Skeletal muscle cell (primary cell): ENCODE measurements around the gene CAPN10.

Experiments
- DNase-seq: peaks from one replicate; pipeline ENCODE4 v3.0.0-alpha.2; 2010; ENCODE audit warnings: low read depth
- H3K4me3 ChIP-seq: 2 replicates; pipeline ENCODE4 v1.5.1; 2011; ENCODE audit warnings: low read depth, mild to moderate bottlenecking, control low read depth, low read length, moderate library complexity

CAPN10 gene

DNA sequence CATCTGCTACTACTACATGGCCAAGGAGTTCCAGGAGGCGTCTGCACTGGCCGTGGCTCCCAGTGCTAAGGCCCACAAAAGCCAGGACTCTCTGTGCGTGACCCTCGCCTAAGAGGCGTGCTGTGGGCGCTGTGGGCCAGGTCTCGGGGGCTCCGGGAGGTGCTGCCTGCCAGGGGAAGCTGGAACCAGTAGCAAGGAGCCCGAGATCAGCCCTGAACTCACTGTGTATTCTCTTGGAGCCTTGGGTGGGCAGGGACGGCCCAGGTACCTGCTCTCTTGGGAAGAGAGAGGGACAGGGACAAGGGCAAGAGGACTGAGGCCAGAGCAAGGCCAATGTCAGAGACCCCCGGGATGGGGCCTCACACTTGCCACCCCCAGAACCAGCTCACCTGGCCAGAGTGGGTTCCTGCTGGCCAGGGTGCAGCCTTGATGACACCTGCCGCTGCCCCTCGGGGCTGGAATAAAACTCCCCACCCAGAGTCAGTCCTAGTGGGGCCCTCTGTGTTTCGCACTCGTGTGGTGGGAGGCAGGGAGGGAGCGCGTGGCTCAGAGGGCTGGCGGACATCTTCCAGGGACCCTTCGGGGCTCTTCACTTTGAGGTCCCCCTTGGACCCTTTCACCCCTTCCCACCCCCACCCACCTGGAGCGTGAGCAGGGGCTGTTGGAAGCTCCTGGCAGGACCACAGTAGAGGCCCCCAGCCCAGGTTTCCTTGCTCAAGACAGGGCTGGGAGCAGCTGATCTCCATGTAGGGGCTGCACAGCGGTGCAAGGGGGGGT lies 44.4 kb downstream of the CAPN10 start:
- no peak overlapping the region for H3K4me3 ChIP-seq
- DNase-seq, result no peak

DNA sequence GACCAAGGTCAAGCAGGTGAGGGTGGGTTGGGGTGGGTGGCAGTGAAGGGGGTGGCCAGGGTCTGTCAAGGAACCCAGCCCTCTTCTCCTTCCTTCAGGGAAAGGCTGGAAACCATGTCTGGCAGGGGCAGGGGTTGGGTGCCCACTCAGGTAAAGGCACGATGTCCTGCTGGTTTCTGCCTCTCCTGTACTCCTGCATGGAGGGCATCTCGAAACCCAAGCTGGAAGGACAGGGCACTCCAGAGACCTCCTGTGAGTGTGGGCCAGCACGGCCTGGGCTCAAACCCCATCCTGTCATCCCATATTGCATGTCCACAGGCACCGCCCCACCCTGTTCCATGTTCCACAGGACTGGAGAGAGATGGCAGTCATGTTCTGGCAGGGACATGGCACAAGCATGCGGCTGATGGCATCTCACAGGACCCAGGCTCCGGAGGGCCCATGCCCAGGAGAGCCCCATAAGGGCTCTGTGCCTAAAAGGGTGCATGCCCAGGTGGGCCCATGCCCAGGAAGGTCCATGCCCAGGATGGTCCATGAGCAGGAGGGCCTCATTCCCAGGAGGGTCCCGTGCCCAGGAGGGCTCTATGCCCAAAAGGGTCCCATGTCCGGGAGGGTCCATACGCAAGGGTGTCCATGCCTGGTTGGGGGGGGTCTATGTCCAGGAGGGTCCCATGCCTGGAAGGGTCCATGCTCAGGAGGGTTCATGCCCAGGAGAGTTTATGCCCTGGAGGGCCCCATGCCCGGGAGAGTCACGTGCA lies 45.2 kb downstream of the CAPN10 start:
- H3K4me3 ChIP-seq, result no peak overlapping the region
- DNase-seq, result no peak

- no peak for DNase-seq
Measured at GRCh38 chr2:240632306-240632721, 45.8 kb downstream of the CAPN10 start.

DNA sequence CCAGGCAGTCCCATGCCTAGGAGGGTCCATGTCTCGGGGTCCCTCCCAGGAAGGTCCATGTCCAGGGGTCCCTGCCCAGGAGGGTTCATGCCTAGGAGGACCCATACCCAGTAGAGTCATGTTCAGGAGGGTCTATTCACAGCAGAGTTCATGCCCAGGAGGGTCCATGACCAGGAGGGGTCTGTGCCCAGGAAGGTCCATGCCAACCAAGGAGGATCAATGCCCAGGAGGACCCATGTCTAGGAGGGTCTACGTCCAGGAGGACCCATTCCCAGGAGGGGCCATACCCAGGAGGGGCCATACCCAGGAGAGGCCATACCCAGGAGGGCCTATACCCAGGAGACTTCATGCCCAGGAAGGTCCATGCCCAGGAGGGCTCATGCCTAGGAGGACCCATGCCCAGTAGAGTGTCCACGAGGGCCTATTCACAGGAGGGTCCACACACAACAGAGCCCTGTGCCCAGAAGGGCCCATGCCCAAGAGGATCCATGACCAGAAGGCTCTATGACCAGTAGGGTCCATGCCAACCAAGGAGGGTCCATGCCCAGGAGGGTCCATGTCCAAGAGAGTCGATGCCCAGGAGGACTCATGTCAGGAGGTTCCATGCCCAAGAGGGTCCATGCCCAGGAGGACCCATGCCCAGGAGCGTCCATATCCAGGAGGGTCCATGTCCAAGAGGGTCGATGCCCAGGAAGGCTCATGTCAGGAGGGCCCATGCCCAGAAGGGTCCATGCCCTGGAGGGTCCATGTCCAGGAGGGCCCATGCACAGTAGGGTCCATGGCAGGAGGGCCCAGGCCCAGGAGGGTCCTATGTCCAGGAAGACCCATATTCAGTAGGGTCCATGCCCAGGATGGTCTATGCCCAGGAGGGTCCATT lies 48.8 kb downstream of the CAPN10 start:
- DNase-seq, result no peak
- no peak overlapping the region for H3K4me3 ChIP-seq

More at GRCh38 chr2:240632306-240632721, 45.8 kb downstream of the CAPN10 start:
- no peak overlapping the region for H3K4me3 ChIP-seq

DNA sequence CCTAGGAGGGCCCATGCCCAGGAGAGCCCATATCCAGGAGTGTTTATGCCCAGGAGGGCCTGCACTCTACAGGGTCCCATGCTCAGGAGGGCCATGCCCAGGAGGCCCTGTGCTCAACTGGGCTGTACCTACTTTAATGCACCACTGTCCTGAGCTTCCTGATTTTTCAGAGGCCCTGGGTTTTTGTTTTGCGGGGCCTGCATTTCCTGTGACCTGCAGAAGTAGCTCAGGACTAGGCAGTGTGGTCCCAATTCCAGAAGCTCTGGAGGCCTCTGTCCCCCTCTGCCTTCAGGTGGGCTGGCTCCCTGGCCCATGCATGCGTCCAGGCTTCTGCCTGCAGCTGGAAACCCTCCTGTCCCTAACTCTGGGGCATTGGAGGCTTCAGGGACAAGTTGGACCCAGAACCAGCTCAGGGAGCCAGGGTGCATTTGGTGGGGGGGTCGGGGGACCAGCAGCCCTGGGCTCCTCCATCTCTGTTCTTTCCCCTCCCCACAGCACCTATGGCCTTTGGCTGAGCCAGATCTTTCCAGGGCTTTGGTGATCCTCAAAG lies 49.5 kb downstream of the CAPN10 start:
- no peak overlapping the region for H3K4me3 ChIP-seq
- no peak for DNase-seq

DNA sequence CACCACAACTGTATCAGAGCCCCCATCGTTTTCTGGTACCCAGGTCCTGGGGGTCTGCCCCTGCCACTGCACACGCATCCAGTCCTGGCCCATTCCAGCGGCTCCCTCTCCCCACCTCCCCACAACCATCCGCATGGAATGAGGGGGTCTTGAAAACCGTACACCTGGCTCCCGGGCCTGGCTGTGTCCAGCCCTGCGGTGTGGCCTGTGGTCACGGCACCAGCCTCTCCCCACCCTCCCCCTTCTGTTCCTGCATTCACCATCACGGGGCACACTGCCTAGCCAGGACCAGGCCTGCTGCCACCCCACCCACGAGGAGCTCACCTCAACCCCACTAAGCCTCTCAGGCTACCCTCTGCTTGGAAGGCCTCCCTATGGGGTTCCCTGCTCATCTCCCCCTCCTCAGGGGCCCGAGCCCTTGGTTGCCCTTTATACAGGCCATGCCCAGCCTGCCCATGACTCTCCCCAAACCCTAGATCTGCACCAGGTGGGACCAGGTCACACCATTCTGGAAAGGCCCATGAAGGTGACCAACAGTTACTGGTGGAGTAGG lies 50.1 kb downstream of the CAPN10 start:
- no peak for DNase-seq
- no peak overlapping the region for H3K4me3 ChIP-seq

DNA sequence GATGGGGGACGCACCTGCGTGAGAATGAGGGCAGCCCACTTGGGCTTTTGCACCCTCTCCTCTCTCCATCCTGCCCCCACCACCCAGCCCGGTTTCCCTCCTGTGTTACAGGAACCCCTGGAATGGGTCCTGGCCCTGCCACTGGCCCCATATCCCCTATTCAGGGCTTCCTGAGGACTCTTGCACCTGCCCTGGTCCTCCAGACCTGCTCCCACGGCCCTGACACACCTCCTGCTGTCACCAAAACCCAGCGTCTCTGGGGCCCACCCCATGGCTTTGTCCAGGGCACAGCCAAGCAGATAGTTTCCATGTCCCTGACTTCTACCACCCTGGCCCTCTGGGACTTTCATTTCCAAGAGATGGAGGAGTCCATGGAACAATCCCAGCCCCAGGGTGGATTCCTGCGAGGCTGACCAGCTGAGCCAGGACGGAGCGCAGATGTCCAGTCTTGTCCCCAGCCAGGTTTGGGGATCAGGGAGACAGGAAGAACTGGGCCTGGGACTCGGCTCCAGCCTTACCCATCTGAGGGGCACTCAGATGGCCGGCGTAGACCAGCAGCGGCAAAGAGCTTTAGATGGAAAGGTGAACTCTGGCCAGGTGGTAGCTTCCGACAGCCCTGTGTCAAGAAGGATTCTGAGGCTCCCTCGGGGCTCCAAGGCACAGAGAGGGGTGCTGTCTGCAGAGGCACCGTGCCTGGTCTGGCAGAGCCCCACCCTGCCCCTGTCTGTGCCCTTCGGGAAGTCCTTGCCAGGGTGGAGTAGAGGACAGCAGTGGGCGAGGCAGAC lies 50.8 kb downstream of the CAPN10 start:
- no peak overlapping the region for H3K4me3 ChIP-seq
- DNase-seq, result no peak

DNA sequence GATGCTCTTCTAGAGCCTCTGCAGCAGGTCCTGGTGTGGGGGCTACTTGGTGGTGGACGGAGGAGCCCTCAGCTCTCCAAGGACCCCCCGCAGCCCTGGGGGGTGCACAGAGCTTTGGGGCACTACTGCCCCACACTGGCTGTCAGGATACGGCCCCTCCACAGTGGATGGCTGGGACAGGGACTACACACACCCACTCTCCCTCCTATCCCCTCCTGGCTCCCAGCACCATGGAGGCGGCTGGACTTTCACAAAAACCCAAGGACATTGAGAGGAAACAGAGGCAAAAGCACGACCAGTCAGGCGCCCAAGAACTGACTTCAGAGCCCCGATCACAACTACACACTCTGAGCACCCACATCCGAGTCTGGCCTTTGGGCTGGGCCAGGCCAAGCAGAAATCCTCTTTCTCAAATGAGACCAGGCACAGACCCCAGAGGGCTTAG lies 51.4 kb downstream of the CAPN10 start:
- no peak for DNase-seq
- H3K4me3 ChIP-seq, result no peak overlapping the region

GRCh38 chr2:240638512-240639160 lies 52.1 kb downstream of the CAPN10 start:
- no peak overlapping the region for H3K4me3 ChIP-seq
- DNase-seq, result no peak

- no peak overlapping the region for H3K4me3 ChIP-seq
- DNase-seq, result no peak
Measured at GRCh38 chr2:240639566-240639965, 53.0 kb downstream of the CAPN10 start.

- no peak for DNase-seq
- no peak overlapping the region for H3K4me3 ChIP-seq
Measured at GRCh38 chr2:240640939-240641338, 54.4 kb downstream of the CAPN10 start.

DNA sequence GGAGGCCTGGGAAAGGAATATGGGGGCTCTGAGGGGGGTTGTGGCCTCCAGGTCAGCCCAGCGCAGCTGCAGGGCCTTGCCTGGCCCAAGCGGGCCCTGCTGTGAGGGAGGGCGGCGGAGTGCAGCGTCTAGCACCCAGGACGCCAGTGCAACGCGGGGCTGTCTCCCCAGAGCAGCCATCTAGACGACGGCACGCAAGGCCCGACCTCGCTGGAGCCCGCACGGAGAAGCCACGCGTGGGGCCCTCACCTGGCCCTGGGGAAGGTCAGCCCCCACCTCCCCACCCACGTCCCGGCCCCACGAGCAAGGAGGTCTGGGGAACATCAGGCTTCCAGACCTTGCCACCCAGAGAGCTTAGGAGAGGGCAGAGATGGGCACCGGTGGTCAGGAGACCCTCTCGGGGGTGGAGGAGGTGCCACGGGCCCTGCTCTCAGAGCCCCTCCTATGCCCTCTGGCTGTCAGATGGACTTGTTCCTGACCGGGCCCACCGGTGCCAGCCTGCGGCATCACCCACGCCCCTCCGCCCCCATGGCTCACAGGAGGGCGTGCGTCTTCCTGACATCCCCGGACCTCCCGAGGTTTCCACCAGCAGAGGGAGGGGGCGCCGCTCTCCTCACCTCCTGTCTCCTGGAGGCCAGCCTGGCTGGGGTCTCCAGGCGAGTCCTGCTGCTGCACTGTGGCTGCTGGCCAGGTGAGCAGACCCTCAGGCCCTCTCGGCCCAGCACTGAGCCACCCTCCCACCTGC lies 55.7 kb downstream of the CAPN10 start:
- no peak overlapping the region for H3K4me3 ChIP-seq

GRCh38 chr2:240642806-240643092 lies 56.2 kb downstream of the CAPN10 start:
- no peak for DNase-seq
- H3K4me3 ChIP-seq, result no peak overlapping the region

More for the DNA sequence above, 55.7 kb downstream of the CAPN10 start:
- DNase-seq, result no peak

DNA sequence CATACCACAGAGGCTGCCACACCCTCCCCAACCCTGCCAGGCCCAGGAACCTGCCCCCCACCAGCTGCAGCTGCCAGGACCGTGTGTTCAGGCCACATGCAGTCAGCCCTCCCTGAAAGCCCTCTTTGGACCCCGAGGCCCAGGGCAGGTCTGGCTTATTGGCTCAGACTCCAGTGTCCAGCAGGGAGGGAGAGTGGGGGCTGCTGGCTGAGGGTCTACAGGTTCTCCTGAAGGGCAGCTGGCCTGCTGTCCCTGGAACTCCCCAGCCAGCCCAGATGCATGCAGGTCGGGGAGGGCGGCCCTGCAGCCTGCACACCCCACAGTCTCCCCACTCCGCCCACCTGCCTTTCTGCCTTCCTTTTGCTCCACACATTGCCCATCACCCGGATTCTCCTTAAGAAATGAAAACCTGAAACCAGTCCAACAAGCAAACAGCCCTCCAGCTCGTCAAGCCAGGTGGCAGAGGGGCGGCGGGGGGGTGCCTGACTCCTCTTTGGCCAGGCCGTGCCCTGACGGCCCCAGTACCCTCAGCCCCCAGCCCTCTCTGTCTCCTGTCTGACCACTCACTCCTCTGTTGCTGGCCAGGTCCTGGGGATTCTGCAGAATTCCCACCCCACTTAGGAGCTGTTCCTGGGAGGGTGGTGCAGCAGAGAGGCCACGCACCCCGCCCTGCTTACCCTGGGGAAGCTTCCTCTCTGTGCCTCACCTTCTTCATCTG lies 56.7 kb downstream of the CAPN10 start:
- DNase-seq, result no peak
- H3K4me3 ChIP-seq, result no peak overlapping the region

DNA sequence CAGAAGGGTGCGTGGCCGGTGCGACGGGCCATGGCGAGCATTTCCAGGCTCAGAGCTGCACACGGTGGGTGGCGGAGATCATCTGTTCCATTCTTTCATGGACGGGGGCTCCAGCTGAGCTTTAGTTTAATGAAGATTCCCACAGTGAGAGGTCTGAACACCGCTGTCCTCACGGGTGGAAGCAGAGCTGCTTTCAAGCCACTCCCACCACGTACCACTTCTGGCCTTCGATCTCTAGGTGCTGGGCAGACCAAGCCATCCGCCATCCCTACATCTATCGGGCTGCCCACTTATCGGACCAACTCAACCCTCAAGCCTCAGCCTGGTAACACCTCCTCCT lies 57.2 kb downstream of the CAPN10 start:
- no peak overlapping the region for H3K4me3 ChIP-seq
- no peak for DNase-seq

GRCh38 chr2:240644171-240644651 lies 57.7 kb downstream of the CAPN10 start:
- no peak overlapping the region for H3K4me3 ChIP-seq
- DNase-seq, result no peak

GRCh38 chr2:240644859-240645301 lies 58.3 kb downstream of the CAPN10 start:
- H3K4me3 ChIP-seq, result no peak overlapping the region
- no peak for DNase-seq
